GM19043 (cell line): Measurements from ENCODE around the gene ZMYM4.

Source experiments
- ATAC-seq: cut with Tn5 transposase; IDR thresholded peaks from one replicate; pipeline ENCODE4 v1.9.1; 2021; ENCODE audit warnings: low read depth; ENCODE audit not compliant: unreplicated experiment

ZMYM4 gene

GRCh38 chr1:35390600-35391494 lies 122.3 kb downstream of the ZMYM4 start:
- no peak for ATAC-seq

GRCh38 chr1:35394386-35394785 lies 125.9 kb downstream of the ZMYM4 start:
- no peak for ATAC-seq

GRCh38 chr1:35398739-35399138 lies 130.2 kb downstream of the ZMYM4 start:
- no peak for ATAC-seq

- ATAC-seq: no peak
These were observed 132.5 kb downstream of the ZMYM4 start for GRCh38 chr1:35401049-35401448.

- no peak for ATAC-seq
These were observed 137.6 kb downstream of the ZMYM4 start for GRCh38 chr1:35406103-35406502.

- no peak for ATAC-seq
These were observed 139.2 kb downstream of the ZMYM4 start for GRCh38 chr1:35407743-35408142.

- ATAC-seq: no peak
These were observed 140.4 kb downstream of the ZMYM4 start for GRCh38 chr1:35408925-35409324.

DNA sequence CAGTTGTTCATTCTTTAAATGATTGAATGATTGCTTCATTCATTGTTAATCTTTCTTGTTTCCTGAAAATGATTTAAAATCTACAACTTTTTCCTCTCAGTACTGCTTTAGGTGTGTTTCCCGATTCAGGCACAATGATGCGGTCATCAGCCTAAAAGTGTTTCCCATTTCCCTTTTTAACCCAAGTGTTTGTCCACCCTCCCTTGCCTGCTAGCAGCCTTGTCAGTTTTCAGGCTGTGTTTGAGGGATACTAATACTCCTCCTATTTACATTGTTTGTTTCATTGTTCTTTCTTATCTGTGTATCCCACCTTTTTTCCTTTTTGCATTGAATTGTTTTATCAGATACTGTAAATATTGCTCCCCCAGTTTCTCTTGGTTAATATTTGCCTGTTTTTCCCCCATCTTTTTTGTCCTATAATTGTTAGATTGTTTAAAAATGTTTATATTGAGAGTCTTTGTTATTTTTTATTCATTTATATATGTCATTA lies 157.6 kb downstream of the ZMYM4 start:
- no peak for ATAC-seq

GRCh38 chr1:35428360-35428759 lies 159.9 kb downstream of the ZMYM4 start:
- ATAC-seq: no peak

GRCh38 chr1:35430762-35431161 lies 162.3 kb downstream of the ZMYM4 start:
- ATAC-seq: no peak

GRCh38 chr1:35431173-35431599 lies 162.7 kb downstream of the ZMYM4 start:
- no peak for ATAC-seq

- ATAC-seq: no peak
These were observed 163.7 kb downstream of the ZMYM4 start for GRCh38 chr1:35432231-35432630.

DNA sequence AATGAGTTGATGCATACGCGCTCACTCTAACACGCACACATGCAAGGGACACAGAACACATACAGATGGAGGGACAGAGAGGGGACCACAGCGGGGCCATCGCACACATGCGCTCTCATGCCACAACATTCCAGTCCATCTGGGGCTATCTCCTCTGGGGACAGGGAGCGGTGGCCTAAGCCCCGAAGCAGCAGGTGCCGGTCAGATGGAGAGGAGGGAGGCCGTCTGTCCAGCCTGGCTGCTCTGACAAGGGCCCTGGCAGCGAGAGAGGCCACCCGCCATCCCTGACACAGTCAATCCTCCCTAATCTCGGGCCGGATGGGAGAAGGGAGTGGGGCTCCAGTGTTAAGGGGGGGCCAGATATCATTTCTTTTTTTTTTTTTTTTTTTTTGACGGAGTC lies 165.2 kb downstream of the ZMYM4 start:
- ATAC-seq: no peak

DNA sequence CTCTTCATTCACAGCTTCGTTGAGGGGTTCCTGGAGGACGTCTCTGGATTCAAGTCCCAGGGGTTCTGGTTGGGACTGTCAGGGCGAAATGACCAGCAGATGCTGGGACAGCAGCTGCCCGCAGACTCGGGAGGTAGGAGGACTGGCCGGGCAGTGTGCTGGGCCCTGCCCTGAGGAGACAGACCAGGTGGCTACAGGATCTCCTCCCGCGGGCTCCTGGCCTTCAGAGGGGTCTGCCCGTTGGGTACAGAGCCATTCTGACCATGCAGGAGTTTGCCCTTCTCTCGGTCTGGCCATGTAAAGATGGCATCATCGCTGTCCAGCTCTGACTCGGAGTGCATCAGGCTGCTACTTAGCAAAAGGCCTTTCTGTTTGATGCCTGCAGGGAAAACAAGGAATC lies 166.2 kb downstream of the ZMYM4 start:
- ATAC-seq: no peak

DNA sequence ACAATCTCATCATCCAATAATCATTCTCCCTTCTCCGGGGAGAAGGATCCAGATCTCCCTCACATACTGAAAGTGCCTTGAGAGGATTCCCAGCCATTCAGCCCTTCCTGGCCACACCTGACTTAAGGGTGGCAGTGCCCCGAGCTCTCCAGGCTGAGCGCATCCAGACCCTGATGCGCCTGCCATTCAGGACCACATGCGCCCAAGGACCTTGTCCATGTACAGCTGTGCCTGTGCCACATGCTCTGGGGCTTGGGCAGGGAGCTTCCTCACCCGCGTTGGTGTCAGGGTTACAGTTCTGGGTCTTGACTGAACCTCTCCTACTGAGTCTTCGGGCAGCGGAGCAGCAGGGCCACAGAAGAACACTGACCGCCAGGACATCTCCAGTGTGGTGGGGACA lies 167.6 kb downstream of the ZMYM4 start:
- no peak for ATAC-seq

DNA sequence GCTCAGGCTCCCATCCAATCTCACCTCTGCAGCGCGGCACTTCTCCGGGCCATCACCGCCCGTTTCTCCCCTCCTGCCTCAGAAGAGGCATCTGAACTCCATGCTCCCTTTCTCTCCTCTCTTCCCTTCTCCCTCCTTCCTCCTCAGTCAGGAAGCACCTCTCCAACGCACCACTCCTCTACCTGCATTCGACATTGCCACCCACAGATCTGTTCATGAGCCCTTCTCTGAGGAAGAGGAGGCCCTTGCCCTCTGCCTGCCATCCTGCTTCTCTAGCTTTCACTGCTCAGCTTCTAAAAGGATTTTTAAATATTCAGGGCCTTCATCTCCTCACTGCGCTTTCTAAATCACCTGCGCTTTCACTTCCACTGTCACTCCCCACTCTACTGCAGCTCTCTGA lies 168.7 kb downstream of the ZMYM4 start:
- ATAC-seq: no peak

DNA sequence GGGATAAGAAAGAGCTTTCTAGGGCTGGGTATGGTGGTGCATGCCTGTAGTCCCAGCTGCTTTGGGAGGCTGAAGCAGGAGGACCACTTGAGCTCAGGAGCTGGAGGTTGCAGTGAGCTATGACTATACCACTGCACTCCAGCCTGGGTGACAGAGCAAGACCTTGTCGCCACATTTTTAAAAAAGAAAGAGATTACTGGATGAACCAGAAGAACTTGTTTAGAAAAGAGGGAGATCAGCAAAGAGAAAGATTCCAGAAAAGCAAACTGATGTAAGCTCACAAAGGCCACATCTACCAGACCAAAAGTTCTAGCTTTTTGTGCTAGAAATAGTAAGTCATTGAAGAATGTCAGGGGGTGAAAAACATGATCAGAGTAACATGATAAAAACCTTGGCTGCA lies 171.1 kb downstream of the ZMYM4 start:
- no peak for ATAC-seq

- ATAC-seq: no peak
These were observed 173.5 kb downstream of the ZMYM4 start for GRCh38 chr1:35441926-35442579.

GRCh38 chr1:35442734-35443133 lies 174.2 kb downstream of the ZMYM4 start:
- no peak for ATAC-seq

DNA sequence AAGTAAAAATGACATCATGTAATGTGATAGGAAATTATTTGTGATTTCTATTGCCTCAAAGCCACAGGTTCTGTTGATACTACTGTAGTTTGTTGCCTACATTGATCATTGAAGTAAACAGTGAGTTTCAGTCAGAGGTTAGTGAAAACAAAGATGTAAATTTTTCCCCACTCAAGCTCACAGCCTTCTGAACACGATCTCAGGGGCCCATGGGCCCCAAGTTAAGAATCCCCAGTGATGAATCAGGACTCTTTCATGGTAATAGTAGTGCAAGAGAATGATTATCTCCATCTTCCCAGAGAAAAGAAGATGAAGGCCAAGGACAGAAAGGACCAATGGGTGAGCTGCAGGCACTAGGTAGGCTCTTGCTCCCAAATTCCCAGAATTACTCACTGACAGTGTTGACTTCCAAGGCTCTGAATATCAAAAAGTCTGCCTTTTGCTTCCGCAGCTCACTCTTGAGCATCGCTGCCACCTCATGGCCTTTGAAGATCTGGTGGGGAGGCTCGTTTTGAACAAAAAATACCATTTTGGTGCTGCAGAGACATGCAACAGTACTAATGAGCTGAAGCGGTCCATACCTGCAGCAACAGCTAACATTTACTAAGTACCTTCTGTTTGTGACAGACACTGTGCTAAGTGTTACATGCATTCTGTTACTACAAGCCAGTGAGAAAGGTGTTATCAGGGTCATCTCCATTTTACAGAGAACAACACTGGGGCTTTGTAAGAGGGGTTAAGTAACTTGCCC lies 175.4 kb downstream of the ZMYM4 start:
- no peak for ATAC-seq

DNA sequence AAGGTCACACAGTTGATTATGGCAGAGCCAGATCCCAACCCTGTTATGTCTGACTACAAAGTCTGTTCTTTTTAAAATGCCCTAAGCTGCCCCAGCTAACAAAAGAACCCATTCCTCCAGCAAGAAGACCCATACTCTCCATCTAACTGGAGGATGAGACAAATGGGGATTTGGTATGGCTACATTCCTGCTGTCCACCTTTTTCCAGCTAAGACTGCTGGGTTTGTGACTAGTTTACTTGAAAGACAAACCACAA lies 175.9 kb downstream of the ZMYM4 start:
- ATAC-seq: no peak
